GM23248 (cell line): Measurements from ENCODE around the gene STEAP1.

Experiments used
- EZH2 ChIP-seq: fragments of 200-600 bp; sonication (generic); IDR thresholded peaks from 2 replicates; pipeline ENCODE4 v1.6.1; 2018; ENCODE audit warnings: antibody characterized with exemption, mild to moderate bottlenecking; ENCODE audit not compliant: insufficient read depth, poor library complexity, severe bottlenecking
- EZH2phosphoT487 ChIP-seq: fragments of 200-600 bp; sonication (generic); IDR thresholded peaks from 2 replicates; pipeline ENCODE4 v1.6.1; 2018; ENCODE audit warnings: antibody characterized with exemption, moderate library complexity, mild to moderate bottlenecking, low read depth; ENCODE audit not compliant: insufficient read depth

DNA sequence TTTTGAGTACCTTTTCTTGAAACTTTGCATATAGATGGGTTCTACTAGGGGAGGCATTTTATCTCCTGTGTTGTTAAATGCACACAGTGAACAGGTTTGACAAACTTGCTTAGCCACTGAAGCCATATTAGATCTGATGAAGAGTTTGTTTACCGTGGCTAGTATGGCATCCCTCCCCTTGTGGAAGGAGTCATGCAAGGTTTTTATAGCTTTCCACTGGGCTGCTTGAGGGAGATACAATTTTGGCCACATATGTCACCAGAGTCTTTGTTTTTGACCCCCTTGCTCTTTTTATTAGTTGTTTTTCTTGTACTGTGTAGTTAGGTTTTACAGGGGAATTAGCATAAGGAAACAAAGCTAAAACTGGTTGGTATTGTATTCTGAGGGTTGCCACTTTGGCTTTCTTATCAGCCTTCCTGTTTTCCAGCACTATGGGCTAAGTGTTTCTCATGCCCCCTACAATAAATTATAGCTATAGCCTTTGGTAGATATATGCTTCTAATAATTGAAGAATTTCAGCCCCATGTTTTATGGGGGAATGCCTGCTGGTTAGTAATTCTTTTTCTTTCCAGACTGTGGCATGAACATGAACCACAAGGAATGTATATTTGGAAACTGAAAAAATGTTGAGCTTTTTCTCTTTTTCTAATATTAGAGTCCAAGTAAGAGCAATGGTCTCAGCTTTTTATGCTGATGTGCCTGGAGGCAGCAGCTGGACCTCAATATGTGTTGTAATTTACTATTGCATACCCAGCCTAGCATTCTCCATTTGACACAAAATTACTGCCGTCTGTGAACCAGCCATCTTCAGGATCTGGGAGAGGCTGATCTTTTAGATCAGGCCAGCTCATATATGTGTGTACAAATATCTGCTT, 38.8 kb downstream of the STEAP1 start:
- TF ChIP-seq EZH2phosphoT487 = no peak
- no peak for TF ChIP-seq EZH2
